ENCODE measurements around the gene ZNF516. TPM values are rescaled to one million over a fixed set of nuclear protein-coding genes. Genes with fewer than 3 reads are reported as not detected.

Gene ZNF516
- total and polyA plus RNA-seq, 2 of the 13 experiments (the other 11 are each of a cell fraction or from before 2014, with no cell fraction given) = 16.6 to 18.7 TPM

- no TSS peak for BruUV-seq (replicated peaks)
- peaks cover 1 to 36% of the 10 kb centered on the region in 2 experiments; a peak in 4 of 5 replicates for H3K27me3 ChIP-seq (ENCODE audit: control insufficient read depth in 1 of 2, insufficient read depth in 2 of 2, low read length in 2 of 2)
- no peak for DNase-seq (ENCODE audit: low spot score)
Measured at GRCh38 chr18:76515576-76515975, 20.5 kb upstream of the ZNF516 start.

More at GRCh38 chr18:76515576-76515975, 20.5 kb upstream of the ZNF516 start:
- FAIRE-seq (no peak), ATAC-seq (no peak)
- no peak for TF ChIP-seq NCOA2 (CRISPR knock-in tag; IDR thresholded peaks at IDR 0.05)
- no peak for TF ChIP-seq KDM2A (CRISPR knock-in tag; IDR thresholded peaks at IDR 0.05; ENCODE audit: borderline replicate concordance, low read depth)
- TF ChIP-seq SNAPC2 (CRISPR knock-in tag; IDR thresholded peaks at IDR 0.05) = no peak
- TF ChIP-seq, protein P1, sequence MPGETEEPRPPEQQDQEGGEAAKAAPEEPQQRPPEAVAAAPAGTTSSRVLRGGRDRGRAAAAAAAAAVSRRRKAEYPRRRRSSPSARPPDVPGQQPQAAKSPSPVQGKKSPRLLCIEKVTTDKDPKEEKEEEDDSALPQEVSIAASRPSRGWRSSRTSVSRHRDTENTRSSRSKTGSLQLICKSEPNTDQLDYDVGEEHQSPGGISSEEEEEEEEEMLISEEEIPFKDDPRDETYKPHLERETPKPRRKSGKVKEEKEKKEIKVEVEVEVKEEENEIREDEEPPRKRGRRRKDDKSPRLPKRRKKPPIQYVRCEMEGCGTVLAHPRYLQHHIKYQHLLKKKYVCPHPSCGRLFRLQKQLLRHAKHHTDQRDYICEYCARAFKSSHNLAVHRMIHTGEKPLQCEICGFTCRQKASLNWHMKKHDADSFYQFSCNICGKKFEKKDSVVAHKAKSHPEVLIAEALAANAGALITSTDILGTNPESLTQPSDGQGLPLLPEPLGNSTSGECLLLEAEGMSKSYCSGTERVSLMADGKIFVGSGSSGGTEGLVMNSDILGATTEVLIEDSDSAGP (CRISPR knock-in tag; IDR thresholded peaks at IDR 0.05; ENCODE audit: borderline replicate concordance) = no peak
- no peak for TF ChIP-seq ZNF10 (CRISPR knock-in tag; IDR thresholded peaks at IDR 0.05; ENCODE audit: borderline replicate concordance, low read depth)
- no peak for TF ChIP-seq ZNF879 (CRISPR knock-in tag; IDR thresholded peaks at IDR 0.05)
- TF ChIP-seq GMEB2 (CRISPR knock-in tag; IDR thresholded peaks at IDR 0.05; ENCODE audit: low read depth) = no peak
- no peak for TF ChIP-seq ZNF180 (CRISPR knock-in tag; IDR thresholded peaks at IDR 0.05; ENCODE audit: borderline replicate concordance, low read depth)
- TF ChIP-seq PTBP1 (IDR thresholded peaks at IDR 0.05; ENCODE audit: low read depth, low read length, poor library complexity, severe bottlenecking) = no peak
- TF ChIP-seq PRMT3 (CRISPR knock-in tag; IDR thresholded peaks at IDR 0.05; ENCODE audit: borderline replicate concordance, low read depth) = no peak
- TF ChIP-seq FOXK2 (IDR thresholded peaks at IDR 0.05) = no peak
- TF ChIP-seq ZKSCAN5 (CRISPR knock-in tag; IDR thresholded peaks at IDR 0.05) = no peak
- TF ChIP-seq REST (IDR thresholded peaks at IDR 0.05; ENCODE audit: borderline replicate concordance in 1 of 2, low read depth in 1 of 2, low read length in 2 of 2) = no peak
- no peak for TF ChIP-seq ATF1 (CRISPR knock-in tag; IDR thresholded peaks at IDR 0.05)
- TF ChIP-seq MEIS2 (CRISPR knock-in tag; IDR thresholded peaks at IDR 0.05) = no peak
- Histone ChIP-seq H2AFZ (ENCODE audit: low read length) (no peak overlapping the region), H3K4me3 (replicated peaks in 1 of 3; ENCODE audit: insufficient read depth in 1 of 3, low read depth in 2 of 3, low read length in 3 of 3) (no peak overlapping the region), H3K27ac (ENCODE audit: extremely low read length, insufficient read depth, low read length) (no peak overlapping the region), H3K36me3 (replicated peaks in 1 of 2; ENCODE audit: control insufficient read depth in 1 of 2, insufficient read depth in 2 of 2, low read length in 2 of 2) (no peaks in the 10 kb centered on the region), H3K4me2 (ENCODE audit: low read depth, low read length) (no peak overlapping the region), H3K9ac (ENCODE audit: insufficient read depth, low read depth, low read length) (no peak overlapping the region), H3K9me3 (ENCODE audit: low read length) (no peaks in the 10 kb centered on the region), H3K4me1 (ENCODE audit: insufficient read depth, low read length) (peaks cover 12% of the 10 kb centered on the region), H3K79me2 (ENCODE audit: insufficient read depth, low read length) (no peaks in the 10 kb centered on the region), H4K20me1 (ENCODE audit: insufficient read depth, low read length) (no peaks in the 10 kb centered on the region)
- ChIA-PET POLR2A (no interaction called here), CTCF (ENCODE audit: low intra/inter-chr PET ratio, low total read pairs) (no interaction called here)
- intact Hi-C loops (cut with micrococcal nuclease; ENCODE audit: unreplicated experiment) (no loop called here), in situ Hi-C loops (cut with HindIII; ENCODE audit: extremely low pct_ligation_motif_present, low pct_unique_long_range_greater_than_20kb) (no loop called here)
- 61% methylated on average over 3 of the region's 3 CpGs for WGBS (ENCODE audit: low lambda C conversion rate)
